Mammary epithelial cell (primary cell): ENCODE measurements around the gene TNFRSF11A.

Experiments used
- CTCF ChIP-seq, 2 donors: IDR thresholded peaks in 1 of 2; conservative IDR thresholded peaks in 1 of 2; 2 replicates each; pipeline ENCODE4 v1.5.1; 2011 to 2012; ENCODE audit warnings: inconsistent platforms in 2 of 2, low read length in 2 of 2, mild to moderate bottlenecking in 2 of 2, control low read depth in 1 of 2, low read depth in 1 of 2; ENCODE audit not compliant: insufficient read depth in 1 of 2; ENCODE audit errors: extremely low read depth in 1 of 2
- EZH2 ChIP-seq: IDR thresholded peaks from 2 replicates; pipeline ENCODE4 v1.6.1; 2012; ENCODE audit warnings: low read length, inconsistent platforms, borderline replicate concordance

- TF ChIP-seq CTCF (conservative IDR thresholded peaks at IDR 0.05 in 1 of 2, IDR thresholded peaks at IDR 0.05 in 1 of 2; ENCODE audit: extremely low read depth in 1 of 2, insufficient read depth in 1 of 2, low read depth in 1 of 2, low read length in 2 of 2) (no peak), EZH2 (no peak)
Observed at GRCh38 chr18:62324181-62324828, 805 bp upstream of the TNFRSF11A start.
